WI38 (cell line): ENCODE data around the gene BRD8.

Experiments
- H3K4me3 ChIP-seq: 2 replicates; pipeline ENCODE4 v1.5.1; 2011; ENCODE audit warnings: low read depth, mild to moderate bottlenecking, control low read depth, low read length
- CTCF ChIP-seq: IDR thresholded peaks from 2 replicates; pipeline ENCODE4 v1.5.1; 2012; ENCODE audit warnings: low read depth, mild to moderate bottlenecking, control low read depth, low read length

Gene BRD8

GRCh38 chr5:138179277-138179857, 937 bp upstream of the BRD8 start:
- H3K4me3 ChIP-seq: peak overlapping the region; percentile 87
- TF ChIP-seq CTCF: no peak

- peak overlapping the region; percentile 87 for H3K4me3 ChIP-seq
- no peak for TF ChIP-seq CTCF
Measured at GRCh38 chr5:138177941-138178515, 402 bp downstream of the BRD8 start.

- no peak for TF ChIP-seq CTCF
- H3K4me3 ChIP-seq: no peak overlapping the region
Measured at GRCh38 chr5:138170299-138170698, 8.1 kb downstream of the BRD8 start.

GRCh38 chr5:138169124-138169523, 9.3 kb downstream of the BRD8 start:
- H3K4me3 ChIP-seq: no peak overlapping the region
- no peak for TF ChIP-seq CTCF

GRCh38 chr5:138163721-138164120, 14.7 kb downstream of the BRD8 start:
- H3K4me3 ChIP-seq: no peak overlapping the region
- no peak for TF ChIP-seq CTCF

GRCh38 chr5:138160706-138161105, 17.7 kb downstream of the BRD8 start:
- no peak overlapping the region for H3K4me3 ChIP-seq
- no peak for TF ChIP-seq CTCF

GRCh38 chr5:138159666-138160065, 18.8 kb downstream of the BRD8 start:
- TF ChIP-seq CTCF: no peak
- H3K4me3 ChIP-seq: no peak overlapping the region
